M059J (cell line): ENCODE results near the gene CRYBB2. TPM values are rescaled to one million over a fixed set of nuclear protein-coding genes. Genes with fewer than 3 reads are reported as not detected.
"Not testable (repeated sequence)": the region's sequence is repeated elsewhere in the genome, so short reads cannot be mapped to it uniquely, and the experiment has no call there.

ENCODE experiments used
- DNase-seq: peaks from one replicate; pipeline ENCODE4 v3.0.0-alpha.2; 2012; ENCODE audit warnings: low read depth
- total RNA-seq: library from RNA; depleted of rRNA; stranded (reverse); fragments of >200 nt; shearing (Covaris generic); gene quantifications from 2 replicates; pipeline ENCODE4 v1.2.3, GENCODE V29; 2014; rRNA removed

The CRYBB2 gene
- total RNA-seq, 1 experiment from 2014 or later: 0.30 TPM

- not testable (repeated sequence) for DNase-seq
Observed at GRCh38 chr22:25233706-25234105, 14.3 kb downstream of the CRYBB2 start.

GRCh38 chr22:25235547-25236290, 16.3 kb downstream of the CRYBB2 start:
- peak; percentile 68 for DNase-seq

GRCh38 chr22:25236417-25236816, 17.0 kb downstream of the CRYBB2 start:
- no peak for DNase-seq

- no peak for DNase-seq
Observed at GRCh38 chr22:25237503-25237902, 18.1 kb downstream of the CRYBB2 start.

- not testable (repeated sequence) for DNase-seq
Observed at GRCh38 chr22:25238058-25238457, 18.6 kb downstream of the CRYBB2 start.

GRCh38 chr22:25255169-25255568, 35.7 kb downstream of the CRYBB2 start:
- not testable (repeated sequence) for DNase-seq

GRCh38 chr22:25267567-25267966, 48.1 kb downstream of the CRYBB2 start:
- not testable (repeated sequence) for DNase-seq

GRCh38 chr22:25268902-25269301, 49.5 kb downstream of the CRYBB2 start:
- DNase-seq: not testable (repeated sequence)

- DNase-seq: not testable (repeated sequence)
Observed at GRCh38 chr22:25270061-25270460, 50.6 kb downstream of the CRYBB2 start.

GRCh38 chr22:25273231-25273630, 53.8 kb downstream of the CRYBB2 start:
- DNase-seq: not testable (repeated sequence)

- not testable (repeated sequence) for DNase-seq
Observed at GRCh38 chr22:25273928-25274327, 54.5 kb downstream of the CRYBB2 start.

- DNase-seq: not testable (repeated sequence)
Observed at GRCh38 chr22:25280118-25280517, 60.7 kb downstream of the CRYBB2 start.

Other genes with a start within 250 kb of the CRYBB2 start
- gene CRYBB3, start 19.8 kb upstream of the CRYBB2 start, total RNA-seq: not detected in 2 replicates